Upper lobe of left lung (tissue), 6 donors: ENCODE results near the gene DNAJB11. TPM values are rescaled to one million over a fixed set of nuclear protein-coding genes. Genes with fewer than 3 reads are reported as not detected.
A peak's percentile ranks its signal among the peaks of the same experiment; 100 is the strongest.

Source experiments
- ATAC-seq, 2 donors: fragments of 200-7000 bp; cut with Tn5 transposase; one replicate each; pipeline ENCODE4 v1.9.1; 2022; ENCODE audit warnings: mild to moderate bottlenecking in 2 of 2, moderate library complexity in 2 of 2; ENCODE audit not compliant: low FRiP score in 2 of 2
- DNase-seq, 2 donors: peaks; one replicate each; pipeline ENCODE4 v3.0.0-alpha.2; 2019 to 2020
- H3K27ac ChIP-seq, 4 donors: fragments of 200-600 bp; sonication (generic); one replicate each; pipeline ENCODE4 v1.5.1; 2016 to 2019
- H3K27me3 ChIP-seq, 4 donors: fragments of 200-600 bp; sonication (generic); one replicate each; pipeline ENCODE4 v1.5.1; 2017 to 2019
- H3K36me3 ChIP-seq, 4 donors: fragments of 200-600 bp; sonication (generic); one replicate each; pipeline ENCODE4 v1.5.1; 2016 to 2019
- H3K4me1 ChIP-seq, 4 donors: fragments of 200-600 bp; sonication (generic); one replicate each; pipeline ENCODE4 v1.5.1; 2018 to 2019
- H3K4me3 ChIP-seq, 4 donors: fragments of 200-600 bp; sonication (generic); one replicate each; pipeline ENCODE4 v1.5.1; 2017 to 2019; ENCODE audit warnings: mild to moderate bottlenecking in 2 of 4, moderate library complexity in 1 of 4
- H3K9me3 ChIP-seq, 4 donors: fragments of 200-600 bp; sonication (generic); one replicate each; pipeline ENCODE4 v1.5.1; 2018 to 2019
- EP300 ChIP-seq, 4 donors: sonication (generic); formaldehyde crosslinking; IDR thresholded peaks; one replicate each; pipeline ENCODE4 v1.5.1; 2017; ENCODE audit warnings: antibody characterized with exemption in 4 of 4, control low read depth in 2 of 4
- POLR2A ChIP-seq, 4 donors: fragments of 450-650 bp; IDR thresholded peaks; one replicate each; pipeline ENCODE4 v1.5.1; 2016 to 2017; ENCODE audit warnings: antibody characterized with exemption in 4 of 4, mild to moderate bottlenecking in 2 of 4
- POLR2AphosphoS5 ChIP-seq, 2 donors: sonication (generic); formaldehyde crosslinking; IDR thresholded peaks; one replicate each; pipeline ENCODE4 v1.5.1; 2017; ENCODE audit warnings: antibody characterized with exemption in 2 of 2
- WGBS, 2 donors: methylation state at CpG; one replicate each; pipeline ENCODE4 v1.1.5; 2017 to 2018; 5-methylcytosine and 5-hydroxymethylcytosine counted together
- total RNA-seq, 6 donors: library from RNA; depleted of rRNA in 4 of 6; stranded (reverse); fragments of >200 nt in 4 of 6; gene quantifications; one replicate each; pipeline versions ENCODE4 v1.1.0 to v1.2.1, GENCODE V29; 2016 to 2021
- TF ChIP-seq, protein P1 (sequence below), 6 experiments: fragments of 450-650 bp in 4 of 6; fragments of 200-600 bp in 2 of 6; sonication (generic) in 2 of 6; IDR thresholded peaks; one replicate each; pipeline ENCODE4 v1.5.1; 2016 to 2019; ENCODE audit warnings: antibody characterized with exemption in 6 of 6
- donor health status: DM: no; HTN: no; CAD: no; lungs with moderate emphysema.
- donor health status: DM: no; HTN: yes; CAD: no; lungs with severe emphysema.

DNAJB11 gene
- total RNA-seq, 6 donors from 2014 or later: 10.5 to 52.7 (median 38.9) TPM

DNA sequence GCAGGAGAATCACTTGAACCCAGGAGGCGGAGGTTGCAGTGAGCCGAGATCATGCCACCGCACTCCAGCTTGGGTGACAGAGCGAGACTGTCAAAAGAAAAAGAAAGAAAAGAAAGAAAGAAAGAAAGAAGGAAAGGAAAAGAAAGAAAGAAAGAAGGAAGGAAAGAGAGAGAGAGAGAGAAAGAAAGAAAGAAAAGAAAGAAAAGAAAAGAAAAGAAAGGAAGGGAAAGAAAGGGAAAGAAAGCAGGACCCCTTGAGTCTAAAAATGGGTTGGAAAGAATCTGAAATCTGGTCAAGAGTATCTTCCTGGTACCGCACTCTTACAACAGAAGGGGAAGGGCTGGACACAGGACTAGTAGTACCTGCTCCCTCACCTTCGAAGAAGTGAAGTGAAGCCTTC is 45.9 kb upstream of the DNAJB11 start:
- Histone ChIP-seq H3K36me3 (no peaks in the 10 kb centered on the region), H3K4me3 (no peak overlapping the region), H3K27me3 (no peaks in the 10 kb centered on the region), H3K4me1 (no peaks in the 10 kb centered on the region), H3K27ac (no peak overlapping the region), H3K9me3 (no peaks in the 10 kb centered on the region)
- ATAC-seq (no peak), DNase-seq (no peak)
- 89 to 92% methylated on average over 6 of the region's 6 CpGs for whole genome bisulfite sequencing, 2 donors
- TF ChIP-seq EP300 (IDR thresholded peaks at IDR 0.05): no peak
- TF ChIP-seq, protein P1, sequence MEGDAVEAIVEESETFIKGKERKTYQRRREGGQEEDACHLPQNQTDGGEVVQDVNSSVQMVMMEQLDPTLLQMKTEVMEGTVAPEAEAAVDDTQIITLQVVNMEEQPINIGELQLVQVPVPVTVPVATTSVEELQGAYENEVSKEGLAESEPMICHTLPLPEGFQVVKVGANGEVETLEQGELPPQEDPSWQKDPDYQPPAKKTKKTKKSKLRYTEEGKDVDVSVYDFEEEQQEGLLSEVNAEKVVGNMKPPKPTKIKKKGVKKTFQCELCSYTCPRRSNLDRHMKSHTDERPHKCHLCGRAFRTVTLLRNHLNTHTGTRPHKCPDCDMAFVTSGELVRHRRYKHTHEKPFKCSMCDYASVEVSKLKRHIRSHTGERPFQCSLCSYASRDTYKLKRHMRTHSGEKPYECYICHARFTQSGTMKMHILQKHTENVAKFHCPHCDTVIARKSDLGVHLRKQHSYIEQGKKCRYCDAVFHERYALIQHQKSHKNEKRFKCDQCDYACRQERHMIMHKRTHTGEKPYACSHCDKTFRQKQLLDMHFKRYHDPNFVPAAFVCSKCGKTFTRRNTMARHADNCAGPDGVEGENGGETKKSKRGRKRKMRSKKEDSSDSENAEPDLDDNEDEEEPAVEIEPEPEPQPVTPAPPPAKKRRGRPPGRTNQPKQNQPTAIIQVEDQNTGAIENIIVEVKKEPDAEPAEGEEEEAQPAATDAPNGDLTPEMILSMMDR (IDR thresholded peaks at IDR 0.05): no peak
- no peak for TF ChIP-seq POLR2A (IDR thresholded peaks at IDR 0.05)
- no peak for TF ChIP-seq POLR2AphosphoS5 (IDR thresholded peaks at IDR 0.05)

DNA sequence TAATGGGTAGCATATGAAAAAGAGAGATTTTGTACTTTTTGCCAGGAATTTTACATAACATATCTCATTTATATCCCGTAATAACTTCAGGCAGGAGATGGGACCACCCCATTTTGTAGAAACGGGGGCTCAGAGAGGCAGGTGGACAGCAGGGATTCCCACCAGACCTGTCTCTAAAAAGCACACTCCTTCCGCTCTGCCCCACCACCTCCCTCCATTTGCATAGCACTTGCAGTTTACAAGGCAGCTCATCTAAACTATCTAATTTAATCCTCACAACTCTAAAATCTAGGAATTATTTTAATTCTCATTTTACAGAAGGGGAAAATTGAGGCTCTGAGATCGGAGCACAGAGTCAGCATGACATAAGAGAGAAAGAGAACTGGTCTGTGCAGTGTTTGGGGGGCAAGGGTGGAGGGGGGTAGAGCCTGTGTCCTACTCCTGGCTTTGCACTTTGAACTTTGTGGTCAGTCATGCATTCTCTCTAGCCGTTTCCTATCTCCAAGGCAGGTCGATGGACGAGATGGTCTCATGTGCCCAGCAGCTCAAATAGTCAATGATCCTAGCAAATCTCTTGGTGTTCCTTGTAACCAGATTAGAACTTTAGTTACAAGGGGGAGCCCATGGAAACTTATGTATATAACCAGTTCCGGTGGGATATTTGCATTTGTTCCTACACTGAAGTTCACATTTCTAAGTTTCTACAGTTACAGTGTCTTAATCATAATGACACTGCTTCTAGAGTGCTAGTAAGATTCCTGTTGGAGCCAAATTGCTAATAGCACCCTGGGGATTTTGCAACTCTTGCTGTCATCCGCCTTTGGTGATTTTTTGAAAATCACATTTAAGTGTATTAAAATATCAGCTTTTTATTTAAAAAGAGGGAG is 44.9 kb upstream of the DNAJB11 start:
- Histone ChIP-seq H3K36me3 (no peaks in the 10 kb centered on the region), H3K4me1 (no peaks in the 10 kb centered on the region), H3K9me3 (no peaks in the 10 kb centered on the region), H3K4me3 (no peak overlapping the region), H3K27me3 (no peaks in the 10 kb centered on the region), H3K27ac (no peak overlapping the region)
- 79 to 80% methylated on average over 9 of the region's 9 CpGs for WGBS, 2 donors
- ATAC-seq: no peak
- no peak for DNase-seq
- TF ChIP-seq POLR2A (IDR thresholded peaks at IDR 0.05) (no peak), EP300 (IDR thresholded peaks at IDR 0.05) (no peak), POLR2AphosphoS5 (IDR thresholded peaks at IDR 0.05) (no peak)
- TF ChIP-seq, protein P1 (IDR thresholded peaks at IDR 0.05): no peak

GRCh38 chr3:186526256-186526606 is 44.3 kb upstream of the DNAJB11 start:
- ATAC-seq: no peak
- no peaks in the 10 kb centered on the region for H3K9me3 ChIP-seq
- no peaks in the 10 kb centered on the region for H3K4me1 ChIP-seq
- no peaks in the 10 kb centered on the region for H3K27me3 ChIP-seq
- TF ChIP-seq, protein P1 (IDR thresholded peaks at IDR 0.05): no peak
- TF ChIP-seq EP300 (IDR thresholded peaks at IDR 0.05) (no peak), POLR2AphosphoS5 (IDR thresholded peaks at IDR 0.05) (no peak), POLR2A (IDR thresholded peaks at IDR 0.05) (no peak)
- H3K27ac ChIP-seq: no peak overlapping the region
- H3K36me3 ChIP-seq: no peaks in the 10 kb centered on the region
- WGBS, 2 donors: 71 to 74% methylated on average over 6 of the region's 6 CpGs
- DNase-seq: peak in 1 of 2 donors; percentile 39
- H3K4me3 ChIP-seq: no peak overlapping the region

GRCh38 chr3:186529201-186529999 is 41.1 kb upstream of the DNAJB11 start:
- Histone ChIP-seq H3K4me3 (no peak overlapping the region), H3K9me3 (no peaks in the 10 kb centered on the region), H3K36me3 (no peaks in the 10 kb centered on the region), H3K27ac (no peak overlapping the region), H3K4me1 (no peaks in the 10 kb centered on the region), H3K27me3 (no peaks in the 10 kb centered on the region)
- ATAC-seq: no peak
- WGBS, 2 donors: 73% methylated on average over 11 of the region's 11 CpGs
- no peak for DNase-seq
- TF ChIP-seq, protein P1 (IDR thresholded peaks at IDR 0.05): no peak
- no peak for TF ChIP-seq EP300 (IDR thresholded peaks at IDR 0.05)
- TF ChIP-seq POLR2A (IDR thresholded peaks at IDR 0.05): no peak
- TF ChIP-seq POLR2AphosphoS5 (IDR thresholded peaks at IDR 0.05): no peak
